Trophoblast cell (in vitro differentiated cells and primary cell): ENCODE results near the gene PTPN3.

Experiments
- DNase-seq, 2 donors: peaks; one replicate each; pipeline ENCODE4 v3.0.0-alpha.2; 2016
- H2AFZ ChIP-seq: 2 replicates; pipeline ENCODE4 v1.6.1; 2013; ENCODE audit warnings: low read length, moderate library complexity, mild to moderate bottlenecking; ENCODE audit not compliant: insufficient read depth, poor library complexity
- H2AK5ac ChIP-seq: 2 replicates; pipeline ENCODE4 v1.6.1; 2013; ENCODE audit warnings: mild to moderate bottlenecking, low read length
- H2BK120ac ChIP-seq: 2 replicates; pipeline ENCODE4 v1.6.1; 2013; ENCODE audit warnings: low read length, mild to moderate bottlenecking, moderate library complexity; ENCODE audit not compliant: insufficient read depth, poor library complexity
- H2BK12ac ChIP-seq: 2 replicates; pipeline ENCODE4 v1.6.1; 2013; ENCODE audit warnings: mild to moderate bottlenecking, low read length, moderate library complexity
- H2BK5ac ChIP-seq: 2 replicates; pipeline ENCODE4 v1.6.1; 2013; ENCODE audit warnings: low read length, low read depth, moderate library complexity, mild to moderate bottlenecking; ENCODE audit not compliant: poor library complexity
- H3K14ac ChIP-seq: 2 replicates; pipeline ENCODE4 v1.6.1; 2013; ENCODE audit warnings: mild to moderate bottlenecking, low read length
- H3K18ac ChIP-seq: 2 replicates; pipeline ENCODE4 v1.6.1; 2013; ENCODE audit warnings: mild to moderate bottlenecking, low read length
- H3K23ac ChIP-seq: 2 replicates; pipeline ENCODE4 v1.6.1; 2013; ENCODE audit warnings: low read length
- H3K27ac ChIP-seq: 2 replicates; pipeline ENCODE4 v1.5.1; 2013; ENCODE audit warnings: low read depth, mild to moderate bottlenecking, inconsistent platforms, low read length, moderate library complexity
- H3K27me3 ChIP-seq: 2 replicates; pipeline ENCODE4 v1.6.1; 2013; ENCODE audit warnings: inconsistent platforms, mild to moderate bottlenecking, low read length, moderate library complexity; ENCODE audit not compliant: insufficient read depth
- H3K36me3 ChIP-seq, 2 experiments: 1 replicate in 1 of 2; 2 replicates in 1 of 2; pipeline ENCODE4 v1.6.1; 2013; ENCODE audit warnings: low read length in 2 of 2, mild to moderate bottlenecking in 2 of 2, moderate library complexity in 1 of 2; ENCODE audit not compliant: insufficient read depth in 2 of 2, control insufficient read depth in 1 of 2
- H3K4ac ChIP-seq: 2 replicates; pipeline ENCODE4 v1.6.1; 2013; ENCODE audit warnings: low read depth, mild to moderate bottlenecking, low read length, moderate library complexity
- H3K4me1 ChIP-seq, 2 experiments: 1 replicate in 1 of 2; 2 replicates in 1 of 2; pipeline ENCODE4 v1.6.1; 2013; ENCODE audit warnings: low read length in 2 of 2, mild to moderate bottlenecking in 2 of 2, moderate library complexity in 1 of 2; ENCODE audit not compliant: insufficient read depth in 2 of 2, control insufficient read depth in 1 of 2
- H3K4me2 ChIP-seq: 2 replicates; pipeline ENCODE4 v1.6.1; 2013; ENCODE audit warnings: inconsistent platforms, mild to moderate bottlenecking, low read length, moderate library complexity
- H3K4me3 ChIP-seq: 2 replicates; pipeline ENCODE4 v1.5.1; 2013; ENCODE audit warnings: mild to moderate bottlenecking, low read depth, low read length, inconsistent platforms
- H3K79me1 ChIP-seq: one replicate; pipeline ENCODE4 v1.6.1; 2013; ENCODE audit warnings: low read length
- H3K79me2 ChIP-seq: 2 replicates; pipeline ENCODE4 v1.6.1; 2013; ENCODE audit warnings: low read length, mild to moderate bottlenecking; ENCODE audit not compliant: control insufficient read depth, insufficient read depth, poor library complexity
- H3K9ac ChIP-seq: 2 replicates; pipeline ENCODE4 v1.6.1; 2013; ENCODE audit warnings: mild to moderate bottlenecking, low read length
- H3K9me3 ChIP-seq: 2 replicates; pipeline ENCODE4 v1.6.1; 2013; ENCODE audit warnings: low read depth, mild to moderate bottlenecking, control low read depth, inconsistent platforms, low read length; ENCODE audit not compliant: insufficient read depth
- H4K12ac ChIP-seq: 2 replicates; pipeline ENCODE4 v1.6.1; 2013; ENCODE audit warnings: low read depth, mild to moderate bottlenecking, low read length, moderate library complexity
- H4K8ac ChIP-seq: 2 replicates; pipeline ENCODE4 v1.6.1; 2013; ENCODE audit warnings: low read depth, mild to moderate bottlenecking, low read length, moderate library complexity
- H4K91ac ChIP-seq: one replicate; pipeline ENCODE4 v1.6.1; 2013; ENCODE audit warnings: low read depth, mild to moderate bottlenecking, low read length, moderate library complexity
- WGBS: extraction: QIAGEN DNeasy Blood & Tissue Kit; methylation state at CpG from one replicate; pipeline ENCODE4 v1.1.7; 2013; ENCODE audit warnings: missing lambda C conversion rate; ENCODE audit not compliant: insufficient read length, insufficient coverage; ENCODE audit errors: extremely low coverage; 5-methylcytosine and 5-hydroxymethylcytosine counted together

PTPN3 gene

DNA sequence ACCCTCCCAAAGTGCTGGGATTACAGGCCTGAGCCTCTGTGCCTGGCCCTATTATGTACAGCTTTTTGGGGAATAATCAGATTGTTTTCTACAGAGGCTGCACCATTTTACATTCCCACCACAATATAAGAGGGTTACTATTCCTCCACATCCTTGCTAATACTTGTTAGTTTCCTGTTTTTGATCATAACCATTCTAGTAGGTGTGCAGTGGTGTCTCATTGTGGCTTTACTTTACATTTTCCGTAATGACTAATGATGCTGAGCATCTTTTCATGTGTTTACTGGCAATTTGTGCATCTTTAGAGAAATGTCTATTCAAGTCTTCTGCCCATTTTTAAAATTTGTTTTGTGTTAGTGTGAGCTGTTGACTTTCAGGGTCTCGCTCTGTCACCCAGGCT is 18.3 kb downstream of the PTPN3 start:
- Histone ChIP-seq H2AK5ac (no peak overlapping the region), H3K4ac (no peak overlapping the region), H3K18ac (no peak overlapping the region), H3K79me1 (no peaks in the 10 kb centered on the region), H3K23ac (no peak overlapping the region), H2BK120ac (no peak overlapping the region), H4K91ac (no peak overlapping the region), H3K9ac (no peak overlapping the region), H2AFZ (no peak overlapping the region), H2BK5ac (no peak overlapping the region), H3K79me2 (no peaks in the 10 kb centered on the region), H4K12ac (no peak overlapping the region), H3K4me1 (peaks cover 2 to 10% of the 10 kb centered on the region in 2 experiments), H2BK12ac (no peak overlapping the region), H4K8ac (no peak overlapping the region), H3K4me3 (no peak overlapping the region), H3K27me3 (no peaks in the 10 kb centered on the region), H3K4me2 (no peak overlapping the region), H3K9me3 (peaks cover 2% of the 10 kb centered on the region), H3K36me3 (peaks cover 0 to 2% of the 10 kb centered on the region in 2 experiments), H3K14ac (no peak overlapping the region), H3K27ac (no peak overlapping the region)
- WGBS: no CpG with 5 or more reads among the region's 2 CpGs
- no peak for DNase-seq

DNA sequence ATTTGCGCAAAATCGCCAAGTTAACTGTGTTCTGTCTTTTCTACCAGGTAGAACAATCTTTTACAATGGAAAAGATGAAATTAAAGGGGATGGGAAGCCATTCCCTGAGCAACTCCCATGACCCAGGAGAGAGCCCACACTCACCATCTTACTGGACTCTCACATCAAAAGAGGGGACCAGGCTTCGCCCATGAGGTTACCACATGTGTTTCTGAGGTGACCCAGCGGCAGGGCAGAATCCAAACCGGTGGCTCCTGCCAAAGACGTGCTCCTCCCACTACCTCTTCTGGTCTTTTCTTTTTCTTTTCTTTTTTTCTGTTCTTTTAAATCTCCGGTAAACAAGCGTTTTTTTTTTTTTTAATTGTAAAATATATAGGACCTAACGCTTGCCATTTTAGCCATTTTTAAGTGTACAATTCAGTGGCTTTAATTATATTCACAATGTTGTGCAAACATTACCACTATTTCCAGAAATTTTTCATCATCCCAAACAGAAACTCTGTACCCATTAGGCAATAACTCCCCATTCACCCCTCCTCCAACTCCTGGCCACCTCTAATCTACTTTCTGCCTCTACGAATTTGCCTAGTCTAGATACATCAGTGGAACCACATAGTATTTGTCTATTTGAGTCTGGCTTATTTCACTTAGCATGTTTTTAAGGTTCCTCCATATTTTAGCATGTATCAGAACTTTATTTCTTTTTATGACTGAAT is 19.3 kb downstream of the PTPN3 start:
- Histone ChIP-seq H2AK5ac (no peak overlapping the region), H3K27me3 (no peaks in the 10 kb centered on the region), H2BK12ac (no peak overlapping the region), H2AFZ (no peak overlapping the region), H4K8ac (no peak overlapping the region), H3K4me1 (peaks cover 2 to 10% of the 10 kb centered on the region in 2 experiments), H3K36me3 (peaks cover 0 to 2% of the 10 kb centered on the region in 2 experiments), H3K9ac (no peak overlapping the region), H3K14ac (no peak overlapping the region), H3K27ac (no peak overlapping the region), H3K18ac (no peak overlapping the region), H2BK5ac (no peak overlapping the region), H4K12ac (no peak overlapping the region), H3K4ac (no peak overlapping the region), H3K79me1 (no peaks in the 10 kb centered on the region), H2BK120ac (no peak overlapping the region), H3K4me3 (no peak overlapping the region), H3K79me2 (no peaks in the 10 kb centered on the region), H4K91ac (no peak overlapping the region), H3K23ac (no peak overlapping the region), H3K9me3 (peaks cover 2% of the 10 kb centered on the region), H3K4me2 (no peak overlapping the region)
- no CpG with 5 or more reads among the region's 10 CpGs for WGBS
- DNase-seq: no peak

DNA sequence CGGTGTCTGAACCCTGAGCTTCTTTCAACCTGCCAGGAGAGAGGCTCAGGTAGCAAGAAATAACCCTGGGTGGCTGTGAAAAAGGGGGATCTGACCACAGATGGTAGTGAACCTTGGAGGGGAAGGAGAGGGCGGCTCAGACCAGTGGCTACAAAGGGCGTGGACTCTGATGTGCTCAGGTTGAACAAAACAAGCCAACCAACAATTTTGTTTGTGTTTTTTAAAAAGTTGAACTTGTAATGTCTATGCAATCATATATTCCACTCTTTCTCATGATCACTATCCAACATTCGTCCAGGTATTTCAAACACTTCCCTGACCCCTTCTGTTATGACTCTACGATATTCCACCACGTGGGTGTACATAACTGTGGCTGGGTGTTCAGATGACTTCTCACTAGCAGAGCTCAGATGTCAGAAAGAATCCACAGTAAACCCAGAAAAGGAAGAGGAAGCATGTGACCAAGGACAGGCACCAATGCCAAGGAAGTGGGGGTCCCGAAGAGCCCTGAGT is 20.0 kb downstream of the PTPN3 start:
- H3K79me1 ChIP-seq: no peaks in the 10 kb centered on the region
- H3K14ac ChIP-seq: no peak overlapping the region
- H3K4ac ChIP-seq: no peak overlapping the region
- H3K4me3 ChIP-seq: no peak overlapping the region
- no peaks in the 10 kb centered on the region for H3K79me2 ChIP-seq
- H3K23ac ChIP-seq: no peak overlapping the region
- peaks cover 0 to 2% of the 10 kb centered on the region in 2 experiments for H3K36me3 ChIP-seq
- H4K12ac ChIP-seq: no peak overlapping the region
- no peak overlapping the region for H2BK5ac ChIP-seq
- no peak overlapping the region for H3K18ac ChIP-seq
- no peak overlapping the region for H2BK120ac ChIP-seq
- H4K91ac ChIP-seq: no peak overlapping the region
- DNase-seq: no peak
- peaks cover 2% of the 10 kb centered on the region for H3K9me3 ChIP-seq
- no peak overlapping the region for H2BK12ac ChIP-seq
- H4K8ac ChIP-seq: no peak overlapping the region
- no CpG with 5 or more reads among the region's 7 CpGs for WGBS
- no peak overlapping the region for H2AFZ ChIP-seq
- no peak overlapping the region for H3K4me2 ChIP-seq
- H2AK5ac ChIP-seq: no peak overlapping the region
- no peak overlapping the region for H3K27ac ChIP-seq
- H3K4me1 ChIP-seq: peaks cover 2 to 10% of the 10 kb centered on the region in 2 experiments
- H3K9ac ChIP-seq: no peak overlapping the region
- no peaks in the 10 kb centered on the region for H3K27me3 ChIP-seq

DNA sequence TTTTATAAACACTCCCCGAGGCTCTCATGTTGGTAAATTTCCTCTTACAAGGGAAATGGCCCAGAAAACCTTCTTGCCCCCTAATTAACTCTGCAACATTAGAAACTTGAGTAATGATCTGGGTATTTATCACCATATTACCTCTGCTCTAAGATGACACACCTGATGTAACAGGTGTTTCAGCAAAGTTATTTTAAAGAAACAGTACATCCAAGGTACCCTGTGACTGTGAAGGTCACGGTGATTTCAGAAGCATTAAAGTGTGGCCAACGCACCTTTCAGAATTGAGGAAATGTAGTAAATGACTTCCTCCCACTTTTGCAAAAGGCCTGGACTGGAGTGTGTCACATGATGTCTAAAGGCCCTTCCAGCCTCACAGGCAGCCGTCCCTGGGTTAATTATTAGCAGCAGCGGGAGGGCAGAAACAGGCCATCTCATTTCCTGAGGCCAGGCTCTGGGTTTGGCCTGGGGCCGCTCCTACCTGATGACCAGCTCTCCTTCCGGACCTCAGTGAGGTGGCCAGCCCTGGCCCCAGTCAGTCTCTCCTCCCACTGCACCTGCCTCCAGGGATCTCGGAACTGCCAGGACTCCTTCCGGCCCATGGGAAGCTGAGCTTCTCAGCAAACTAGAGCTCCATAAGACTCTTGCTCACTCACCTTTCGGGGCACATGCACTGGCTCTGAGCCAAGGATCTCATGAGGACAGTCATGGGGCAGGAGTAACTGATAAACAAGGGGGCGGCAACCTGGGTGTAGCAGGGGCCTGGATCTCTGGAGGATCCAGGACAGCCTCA is 20.7 kb downstream of the PTPN3 start:
- Histone ChIP-seq H3K9ac (no peak overlapping the region), H3K23ac (no peak overlapping the region), H3K4ac (no peak overlapping the region), H3K36me3 (no peaks in the 10 kb centered on the region), H3K4me2 (no peak overlapping the region), H2BK120ac (no peak overlapping the region), H3K79me1 (no peaks in the 10 kb centered on the region), H2AFZ (no peak overlapping the region), H2BK5ac (no peak overlapping the region), H3K27me3 (no peaks in the 10 kb centered on the region), H4K8ac (no peak overlapping the region), H3K27ac (no peak overlapping the region), H3K4me3 (no peak overlapping the region), H4K91ac (no peak overlapping the region), H3K4me1 (peaks cover 2 to 10% of the 10 kb centered on the region in 2 experiments), H2BK12ac (no peak overlapping the region), H3K9me3 (no peaks in the 10 kb centered on the region), H3K14ac (no peak overlapping the region), H3K79me2 (no peaks in the 10 kb centered on the region), H3K18ac (no peak overlapping the region), H2AK5ac (no peak overlapping the region), H4K12ac (no peak overlapping the region)
- no CpG with 5 or more reads among the region's 11 CpGs for WGBS
- DNase-seq: no peak
